GM19023 (cell line): ENCODE data around the gene SWT1.
"Not testable (repeated sequence)": the region's sequence is repeated elsewhere in the genome, so short reads cannot be mapped to it uniquely, and the experiment has no call there.

Experiments
- ATAC-seq: cut with Tn5 transposase; IDR thresholded peaks from one replicate; pipeline ENCODE4 v1.9.1; 2021; ENCODE audit warnings: mild to moderate bottlenecking, moderate library complexity; ENCODE audit not compliant: unreplicated experiment

The SWT1 gene

DNA sequence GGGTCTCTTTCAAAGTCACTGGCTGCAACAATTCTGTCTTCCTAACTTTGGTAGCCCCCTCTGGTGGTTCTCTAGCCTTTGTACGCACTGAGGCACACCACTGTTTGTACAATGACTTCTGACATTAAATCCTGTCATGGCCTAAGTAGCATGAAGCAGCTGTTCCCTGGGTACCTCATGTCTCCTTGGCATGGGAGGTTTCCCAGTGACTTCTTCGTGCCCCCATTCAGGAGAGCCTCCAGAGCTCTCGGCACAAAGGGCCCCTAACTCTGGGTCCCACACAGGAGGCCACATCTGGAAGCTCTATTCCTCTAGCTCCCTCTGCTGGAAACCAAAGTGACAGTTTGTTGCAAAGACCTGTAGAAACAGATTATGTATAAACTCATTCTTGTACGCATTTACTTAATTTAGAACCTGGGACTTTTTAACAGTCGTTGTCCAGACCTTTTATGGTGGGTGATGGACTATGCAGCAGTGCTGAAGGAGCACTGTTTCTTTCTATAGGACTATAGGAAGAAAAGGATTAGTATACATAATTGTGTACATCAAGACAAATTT is 13.4 kb downstream of the SWT1 start:
- peak; percentile 89 for ATAC-seq

DNA sequence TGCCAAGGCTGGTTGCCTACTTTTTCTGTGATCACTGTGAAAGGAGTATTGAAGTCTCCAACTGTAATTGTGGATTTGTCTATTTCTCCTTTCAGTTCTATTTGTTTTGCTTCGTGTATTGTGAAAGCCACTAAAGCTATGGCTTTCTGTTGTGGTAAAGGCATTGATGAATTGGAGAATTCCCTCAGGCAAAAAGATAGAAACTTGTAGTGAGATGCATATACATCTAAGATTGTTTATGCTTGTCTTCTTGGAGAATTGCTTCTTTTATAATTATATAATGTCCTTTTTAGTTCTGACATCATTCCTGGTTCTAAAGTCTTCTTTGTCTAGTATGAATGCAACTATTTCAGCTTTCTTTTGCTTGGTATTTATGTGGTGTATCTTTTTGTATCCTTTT is 36.8 kb downstream of the SWT1 start:
- no peak for ATAC-seq

DNA sequence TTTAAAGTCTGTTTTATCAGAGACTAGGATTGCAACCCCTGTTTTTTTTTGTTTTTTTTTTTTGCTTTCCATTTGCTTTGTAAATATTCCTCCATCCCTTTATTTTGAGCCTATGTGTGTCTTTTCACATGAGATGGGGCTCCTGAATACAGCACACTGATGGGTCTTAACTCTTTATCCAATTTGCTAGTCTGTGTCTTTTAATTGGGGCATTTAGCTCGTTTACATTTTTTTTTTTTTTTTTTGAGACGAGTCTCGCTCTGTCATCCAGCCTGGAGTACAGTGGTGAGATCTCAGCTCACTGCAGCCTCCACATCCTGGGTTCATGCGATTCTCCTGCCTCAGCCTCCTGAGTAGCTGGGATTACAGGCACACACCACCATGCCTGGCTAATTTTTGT is 41.7 kb downstream of the SWT1 start:
- not testable (repeated sequence) for ATAC-seq

DNA sequence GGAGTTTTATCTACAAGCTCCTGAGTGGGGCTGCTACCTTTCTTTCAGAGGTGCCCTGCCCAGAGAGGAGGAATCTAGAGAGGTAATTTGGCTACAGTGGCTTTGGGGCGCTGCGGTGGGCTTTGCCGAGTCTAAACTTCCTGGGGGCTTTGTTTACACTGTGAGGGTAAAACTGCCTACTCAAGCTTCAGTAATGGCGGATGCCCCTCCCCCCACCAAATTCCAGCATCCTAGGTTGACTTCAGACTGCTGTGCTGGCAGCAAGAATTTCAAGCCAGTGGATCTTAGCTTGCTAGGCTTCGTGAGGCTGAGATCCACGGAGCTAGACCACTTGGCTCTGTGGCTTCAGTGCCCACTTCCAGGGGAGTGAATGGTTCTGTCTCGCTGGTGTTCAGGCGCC is 43.9 kb downstream of the SWT1 start:
- ATAC-seq: no peak

DNA sequence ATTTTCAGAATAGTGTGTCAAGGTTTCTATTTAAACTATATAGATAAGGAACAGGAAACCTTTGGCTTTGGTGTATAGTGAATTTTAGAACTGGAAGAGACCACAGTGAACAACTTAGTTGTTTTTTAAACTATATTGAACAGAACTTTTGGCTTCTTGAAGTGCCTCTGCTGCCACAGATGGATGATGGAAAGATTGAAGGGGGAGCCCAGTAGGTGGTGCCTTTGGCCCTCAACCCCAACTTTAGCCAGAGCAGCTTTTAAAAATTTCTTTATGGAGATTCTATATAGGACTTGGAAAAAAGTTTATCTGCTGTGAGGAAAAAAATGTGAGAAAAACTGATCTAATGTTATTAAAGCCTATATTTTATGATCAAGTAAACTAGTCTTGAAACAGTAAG is 50.2 kb downstream of the SWT1 start:
- ATAC-seq: no peak

DNA sequence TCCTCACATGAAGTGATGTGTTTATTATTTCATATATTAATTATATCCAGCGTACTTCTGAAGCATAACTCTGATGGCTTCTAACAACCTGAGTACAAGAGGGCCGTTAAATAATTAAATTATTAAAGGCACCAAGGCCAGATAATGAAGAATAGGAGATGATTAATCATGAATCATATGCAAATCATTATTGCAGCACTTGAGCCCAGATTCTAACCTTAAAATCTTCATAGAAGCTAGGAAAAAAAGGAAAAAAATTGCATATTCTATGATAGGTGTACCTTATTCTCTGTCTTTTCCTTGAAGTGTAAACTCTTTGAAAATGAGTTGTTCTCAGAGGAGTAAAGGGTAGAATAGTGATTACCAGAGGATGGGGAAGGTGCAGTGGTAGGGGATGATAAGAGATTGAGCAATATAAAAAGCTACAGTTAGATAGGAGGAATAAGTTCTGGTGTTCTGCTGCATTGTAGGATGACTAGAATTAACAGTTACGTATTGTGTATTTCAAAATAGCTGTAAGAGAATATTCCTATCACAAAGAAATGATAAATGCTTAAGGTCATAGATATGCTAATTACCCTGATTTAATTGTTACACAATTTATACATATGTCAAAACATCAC is 51.1 kb downstream of the SWT1 start:
- ATAC-seq: no peak

DNA sequence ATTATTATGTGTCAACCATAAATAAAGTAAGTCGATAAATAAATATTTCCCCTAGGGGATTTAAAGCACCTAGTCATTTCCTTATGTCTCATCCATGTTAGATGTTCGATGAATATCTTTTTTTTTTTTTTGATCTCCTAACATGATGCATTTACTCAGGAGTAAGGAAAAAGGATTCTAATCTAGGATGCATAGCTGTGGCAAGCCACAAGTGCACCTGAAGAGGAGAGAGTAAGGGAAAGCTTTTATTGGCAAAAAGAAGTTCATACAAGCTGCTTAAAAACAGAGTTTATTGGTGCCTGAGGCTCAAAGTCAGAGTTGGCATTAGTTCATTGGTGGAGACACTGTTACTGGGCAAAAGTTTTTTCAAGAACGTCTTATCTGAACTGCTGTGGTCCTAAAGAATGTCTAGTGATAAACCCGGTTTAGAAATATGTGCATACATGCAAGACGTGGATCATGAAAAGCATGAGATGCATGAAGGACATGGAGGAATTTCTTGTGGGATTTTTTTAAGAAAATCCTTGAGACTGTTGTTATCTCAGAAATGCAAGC is 51.7 kb downstream of the SWT1 start:
- no peak for ATAC-seq

DNA sequence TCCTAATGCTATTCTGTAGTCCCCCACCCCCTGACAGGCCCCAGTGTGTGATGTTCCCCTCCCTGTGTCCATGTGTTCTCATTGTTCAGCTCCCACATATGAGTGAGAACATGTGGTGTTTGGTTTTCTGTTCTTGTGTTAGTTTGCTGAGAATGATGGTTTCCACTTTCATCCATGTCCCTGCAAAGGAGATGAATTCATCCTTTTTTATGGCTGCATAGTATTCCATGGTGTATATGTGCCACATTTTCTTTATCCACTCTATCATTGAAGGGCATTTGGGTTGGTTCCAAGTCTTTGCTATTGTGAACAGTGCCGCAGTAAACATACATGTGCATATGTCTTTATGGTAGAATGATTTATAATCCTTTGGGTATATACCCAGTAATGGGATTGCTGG is 52.4 kb downstream of the SWT1 start:
- ATAC-seq: not testable (repeated sequence)

DNA sequence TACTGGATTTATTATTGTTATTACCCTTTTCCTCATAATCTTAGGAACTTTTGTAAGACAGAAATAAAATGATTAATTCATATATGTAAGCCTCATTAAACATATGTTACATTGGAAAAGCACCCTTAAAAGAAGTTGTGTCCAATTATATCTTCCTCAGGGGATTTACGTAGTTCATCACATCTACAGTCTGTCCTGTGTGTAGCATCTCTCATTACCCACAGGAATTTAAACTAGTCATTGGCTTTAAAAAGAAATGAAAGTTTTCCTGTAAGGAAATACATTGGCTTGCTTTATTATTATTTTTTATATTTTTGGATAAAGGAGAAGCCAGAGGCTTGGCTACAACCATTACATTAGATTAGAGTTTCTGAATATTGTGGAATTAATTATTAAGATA is 56.1 kb downstream of the SWT1 start:
- no peak for ATAC-seq

DNA sequence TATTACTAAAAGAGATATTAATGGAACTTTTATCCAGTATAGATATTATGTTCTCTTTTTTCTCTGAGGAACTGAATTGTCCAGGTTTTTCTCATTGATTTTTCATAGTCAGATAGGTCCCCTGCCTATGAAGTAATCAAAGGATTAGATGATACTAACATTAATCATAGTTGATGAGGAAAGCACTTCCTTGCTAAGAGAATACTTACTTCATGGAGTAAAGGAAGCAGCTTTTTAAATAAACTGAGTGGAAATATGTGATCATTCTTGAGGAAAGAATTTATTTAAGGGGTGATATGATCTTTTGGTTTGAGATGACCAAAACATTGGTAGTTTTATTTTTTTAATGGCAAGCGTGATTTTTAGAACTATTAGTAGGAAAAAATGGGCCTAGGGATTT is 58.9 kb downstream of the SWT1 start:
- no peak for ATAC-seq

DNA sequence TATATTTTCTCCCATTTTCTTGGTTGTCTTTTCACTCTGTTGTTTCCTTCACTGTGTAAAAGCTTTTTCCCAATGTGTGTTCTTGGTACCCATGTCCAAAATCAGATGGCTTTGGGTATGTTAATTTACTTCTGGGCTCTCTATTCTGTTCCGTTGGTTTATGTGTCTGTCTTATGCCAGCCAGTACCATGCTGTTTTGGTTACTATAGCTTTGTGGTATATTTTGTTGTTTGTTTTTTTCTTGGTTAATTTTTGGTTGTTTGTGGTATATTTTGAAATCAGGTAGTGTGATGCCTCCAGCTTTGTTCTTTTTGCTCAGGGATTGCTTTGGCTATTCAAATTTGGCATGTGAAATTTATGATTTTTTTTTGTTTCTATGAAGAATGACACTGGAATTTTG is 67.2 kb downstream of the SWT1 start:
- ATAC-seq: no peak

DNA sequence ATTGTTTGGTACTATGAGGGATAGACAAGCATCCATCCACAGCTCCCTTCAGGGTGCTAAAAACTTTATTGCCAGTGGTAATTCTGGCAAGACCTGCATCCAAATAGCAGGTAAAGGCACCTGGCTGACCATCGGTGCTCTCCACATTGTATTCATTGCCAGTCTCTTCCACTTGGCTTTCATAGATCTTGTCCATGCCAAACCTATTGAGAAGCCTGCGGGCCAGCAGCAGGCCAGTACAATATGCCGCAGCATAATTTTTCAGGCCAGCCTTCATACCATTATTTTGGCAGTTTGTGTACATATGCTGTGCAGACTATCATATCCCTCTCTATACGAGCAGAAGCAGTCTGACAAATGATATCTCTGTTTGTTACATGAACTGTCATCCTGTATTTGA is 70.2 kb downstream of the SWT1 start:
- ATAC-seq: no peak

DNA sequence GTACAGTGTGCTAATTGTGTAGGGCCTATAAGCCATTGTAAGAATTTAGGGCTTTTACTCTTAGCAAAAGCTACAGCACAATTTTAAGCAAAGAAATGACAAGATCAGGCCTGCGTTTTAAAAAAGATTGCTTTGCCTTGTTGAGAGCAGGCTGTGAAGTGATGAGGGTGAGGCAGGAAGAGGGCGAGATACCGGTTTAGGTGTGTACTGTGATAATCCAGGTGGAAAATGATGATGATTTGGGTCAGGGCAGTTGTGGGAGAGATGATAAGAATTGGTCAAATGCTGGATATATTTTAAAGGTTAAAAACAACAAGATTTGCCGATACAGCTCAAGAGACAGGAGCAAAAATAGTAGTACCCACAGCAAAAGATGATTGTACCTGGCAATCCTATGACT is 72.0 kb downstream of the SWT1 start:
- no peak for ATAC-seq

DNA sequence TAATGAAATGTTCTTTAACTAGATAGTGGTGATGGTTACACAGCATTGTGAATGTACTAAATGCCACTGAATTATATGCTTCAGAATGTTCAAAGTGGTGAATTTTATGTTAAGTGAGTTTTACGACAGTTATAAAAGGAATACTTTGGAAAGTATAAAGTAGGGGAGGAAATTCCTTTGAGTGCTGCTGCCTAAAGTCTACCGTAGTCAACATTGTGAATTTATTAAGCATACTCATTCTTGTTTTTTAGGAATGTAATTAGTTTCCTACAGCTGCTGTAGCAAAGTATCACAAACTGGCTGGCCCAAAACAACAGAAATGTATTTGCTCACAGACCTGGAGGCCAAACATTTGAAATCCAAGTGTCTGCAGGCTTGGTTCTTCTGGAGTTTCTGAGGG is 73.0 kb downstream of the SWT1 start:
- ATAC-seq: no peak

DNA sequence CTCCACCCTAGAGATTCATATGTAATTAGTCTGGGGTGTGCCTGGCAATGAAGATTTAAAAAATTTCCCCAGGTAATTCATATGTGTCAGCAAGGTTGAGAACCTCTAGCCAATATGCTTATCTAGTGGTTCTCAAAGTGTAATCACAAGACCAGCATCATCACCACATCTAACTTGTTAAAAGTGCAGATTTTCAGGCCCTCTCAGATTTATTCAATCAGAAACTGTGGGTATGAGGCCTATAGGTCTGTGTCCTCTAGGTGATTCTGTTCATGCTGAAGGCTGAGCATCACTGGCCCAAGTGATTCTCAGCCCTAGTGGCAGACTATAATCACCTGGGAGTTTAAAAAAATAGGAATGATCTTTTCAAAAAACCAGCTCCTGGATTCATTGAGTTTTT is 75.9 kb downstream of the SWT1 start:
- no peak for ATAC-seq

DNA sequence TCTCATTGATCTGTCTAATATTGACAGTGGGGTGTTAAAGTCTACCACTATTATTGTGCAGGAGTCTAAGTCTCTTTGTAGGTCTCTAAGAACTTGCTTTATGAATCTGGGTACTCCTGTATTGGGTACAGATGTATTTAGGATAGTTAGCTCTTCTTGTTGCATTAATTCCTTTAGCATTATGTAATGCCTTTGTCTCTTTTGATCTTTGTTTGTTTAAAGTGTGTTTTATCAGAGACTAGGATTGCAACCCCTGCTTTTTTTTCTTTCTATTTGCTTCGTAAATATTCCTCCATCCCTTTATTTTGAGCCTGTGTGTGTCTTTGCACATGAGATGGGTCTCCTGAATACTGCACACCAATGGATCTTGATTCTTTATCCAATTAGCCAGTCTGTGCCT is 77.2 kb downstream of the SWT1 start:
- ATAC-seq: not testable (repeated sequence)

DNA sequence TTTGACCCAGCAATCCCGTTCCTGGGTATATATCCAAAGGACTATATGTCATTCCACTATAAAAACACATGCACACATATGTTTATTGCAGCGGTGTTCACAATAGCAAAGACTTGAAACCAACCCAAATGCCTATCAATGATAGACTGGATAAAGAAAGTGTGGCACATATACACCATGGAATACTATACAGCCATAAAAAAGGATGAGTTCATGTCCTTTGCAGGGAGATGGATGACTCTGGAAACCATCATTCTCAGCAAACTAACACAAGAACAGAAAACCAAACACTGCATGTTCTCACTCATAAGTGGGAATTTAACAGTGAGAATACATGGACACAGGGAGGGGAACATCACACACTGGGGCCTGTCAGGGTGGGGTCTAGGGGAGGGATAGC is 80.2 kb downstream of the SWT1 start:
- ATAC-seq: not testable (repeated sequence)

DNA sequence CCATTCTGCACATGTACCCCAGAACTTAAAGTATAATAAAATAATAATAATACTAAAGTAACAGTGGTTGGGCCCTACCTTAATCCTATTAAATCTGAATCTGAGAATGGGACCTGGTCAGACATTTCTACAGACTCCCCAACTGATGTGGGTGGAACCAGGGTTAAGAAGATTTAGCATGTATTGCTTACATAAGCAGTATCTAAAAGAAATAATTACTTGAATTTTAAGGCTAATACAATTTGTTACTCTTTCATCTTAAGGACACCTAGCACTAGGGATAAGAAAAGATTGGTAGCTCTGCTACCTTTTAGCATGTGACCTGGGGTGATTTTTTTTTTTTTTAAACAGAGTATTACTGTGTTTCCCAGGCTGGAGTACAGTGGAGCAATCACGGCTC is 80.7 kb downstream of the SWT1 start:
- no peak for ATAC-seq

DNA sequence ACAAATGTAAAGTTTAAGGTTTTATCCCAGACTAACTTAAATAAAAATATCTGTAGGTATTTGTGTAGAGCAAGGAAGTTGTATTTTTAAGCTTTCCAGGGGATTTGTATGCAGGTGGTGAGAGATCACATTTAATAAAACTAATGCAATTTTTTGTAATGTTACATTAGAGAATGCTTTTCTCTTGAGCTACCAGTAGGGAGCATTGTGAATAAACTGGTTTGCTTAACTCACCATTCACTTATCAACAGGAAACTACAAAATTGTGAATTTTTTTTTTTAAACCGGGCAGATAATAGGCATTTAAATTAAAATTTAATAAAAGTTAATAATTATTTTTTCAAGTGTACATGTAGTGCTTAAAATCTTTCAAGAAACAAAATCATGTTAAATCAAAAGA is 81.5 kb downstream of the SWT1 start:
- no peak for ATAC-seq

DNA sequence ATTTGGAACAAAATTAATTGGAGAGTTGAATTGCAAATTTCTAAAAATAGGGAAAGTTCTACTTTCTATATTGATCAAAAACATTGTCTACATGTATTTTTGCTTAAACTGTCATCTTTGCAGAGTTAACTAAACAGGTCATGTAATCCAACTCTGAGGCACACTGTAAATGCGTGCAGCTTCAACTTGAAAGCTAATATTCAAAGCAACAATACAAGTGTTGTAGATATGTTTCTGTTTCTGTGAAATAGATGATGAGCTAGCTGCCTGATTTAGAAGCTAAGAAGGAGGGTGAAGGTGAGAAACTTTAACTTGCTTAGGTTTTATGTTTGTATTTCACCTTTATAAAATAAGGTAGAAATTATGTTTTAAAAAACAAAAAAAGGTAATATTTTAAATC is 82.9 kb downstream of the SWT1 start:
- ATAC-seq: no peak

DNA sequence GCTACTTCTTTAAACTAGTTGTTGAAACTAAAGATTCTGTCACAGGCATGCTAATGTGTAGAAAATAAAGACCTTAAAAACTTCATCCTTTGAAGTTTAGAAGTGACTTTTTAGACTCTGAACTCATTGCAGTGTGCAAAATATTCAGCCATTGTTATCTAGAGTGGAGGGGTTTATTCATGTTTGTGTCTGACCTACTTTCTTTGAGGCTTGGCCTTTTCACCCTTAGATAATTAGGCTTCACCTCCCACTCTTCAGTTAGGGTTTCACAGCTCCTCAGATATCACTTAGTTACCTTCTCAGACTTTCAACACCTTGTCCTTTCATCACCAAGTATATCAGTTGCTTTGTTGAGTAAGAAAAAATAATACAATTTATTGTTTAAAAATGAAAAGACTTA is 84.2 kb downstream of the SWT1 start:
- no peak for ATAC-seq

DNA sequence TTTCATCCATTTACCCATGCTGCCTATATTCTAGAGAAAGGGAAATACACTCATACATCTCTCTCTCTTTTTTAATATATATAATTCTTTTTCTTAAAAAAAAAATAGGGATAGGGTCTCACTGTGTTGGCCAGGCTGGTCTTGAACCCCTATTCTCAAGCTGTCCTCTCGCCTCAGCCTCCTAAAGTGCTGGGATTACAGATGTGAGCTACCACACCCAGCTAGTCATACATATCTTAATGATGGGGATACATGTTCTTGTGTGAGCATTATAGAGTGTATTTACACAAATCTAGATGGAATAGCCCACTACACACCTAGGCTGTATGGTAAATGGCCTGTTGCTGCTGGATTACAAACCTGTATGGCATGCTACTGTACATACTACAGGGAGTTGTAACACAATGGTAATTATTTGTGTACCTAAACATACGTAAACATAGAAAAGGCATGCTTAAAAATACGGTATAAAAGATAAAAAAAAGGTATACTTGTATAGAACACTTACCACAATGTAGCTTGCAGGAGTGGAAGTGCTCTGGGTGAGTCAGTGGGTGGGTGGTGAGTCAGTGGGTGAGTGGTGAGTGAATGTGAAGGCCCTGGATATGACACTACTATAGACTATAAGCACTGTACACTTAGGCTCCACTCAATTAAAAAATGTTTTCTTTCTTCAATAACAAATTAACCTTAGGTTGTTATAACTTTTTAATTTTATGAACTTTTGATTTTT is 87.2 kb downstream of the SWT1 start:
- no peak for ATAC-seq
